ENCODE results near the gene EP400. TPM values are rescaled to one million over a fixed set of nuclear protein-coding genes. Genes with fewer than 3 reads are reported as not detected.

The EP400 gene
- total and polyA plus RNA-seq, 2 of the 13 experiments (the other 11 are each of a cell fraction or from before 2014, with no cell fraction given) = 4.9 to 5.0 TPM

DNA sequence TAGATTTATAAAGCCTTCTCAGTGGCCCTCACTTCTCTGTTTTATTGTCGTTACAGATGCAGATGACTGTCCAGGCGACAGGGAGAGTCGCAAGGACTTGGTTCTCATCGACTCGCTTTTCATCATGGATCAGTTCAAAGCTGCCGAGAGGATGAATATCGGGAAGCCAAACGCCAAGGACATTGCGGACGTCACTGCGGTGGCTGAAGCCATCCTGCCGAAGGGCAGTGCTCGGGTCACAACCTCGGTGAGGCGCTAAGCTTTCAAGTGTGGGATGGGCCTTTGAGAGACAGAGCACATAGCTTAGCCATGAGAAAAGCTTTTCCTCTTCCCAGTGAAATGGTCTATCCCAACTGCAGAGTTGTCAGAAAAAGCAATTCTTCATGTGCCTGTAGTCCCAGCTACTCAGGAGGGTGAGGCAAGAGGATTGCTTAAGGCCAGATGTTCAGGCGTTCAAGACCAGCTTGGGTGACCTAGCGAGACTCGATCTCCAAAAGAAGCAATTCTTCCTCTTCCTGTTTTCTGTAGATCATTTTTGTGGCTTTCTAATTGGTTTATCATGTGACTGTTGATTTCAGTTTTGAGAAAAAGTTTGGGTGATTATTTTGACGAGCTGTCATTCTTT, 56.4 kb downstream of the EP400 start:
- H3K9ac ChIP-seq (ENCODE audit: insufficient read depth, low read depth, low read length) = no peak overlapping the region
- in situ Hi-C loops (cut with HindIII; ENCODE audit: extremely low pct_ligation_motif_present, low pct_unique_long_range_greater_than_20kb) = loop anchor here (25.0 kb wide), 1 partner anchor 394 kb away; no protein-coding TSS in a partner anchor
- H3K4me3 ChIP-seq (replicated peaks in 1 of 3; ENCODE audit: insufficient read depth in 1 of 3, low read depth in 2 of 3, low read length in 3 of 3) = no peak overlapping the region
- DNase-seq (ENCODE audit: low spot score) (no peak), ATAC-seq (no peak), FAIRE-seq (no peak)
- H3K9me3 ChIP-seq (ENCODE audit: low read length) = no peaks in the 10 kb centered on the region
- ChIA-PET POLR2A (no interaction called here), CTCF (ENCODE audit: low intra/inter-chr PET ratio, low total read pairs) (no interaction called here)
- H3K27ac ChIP-seq (ENCODE audit: extremely low read length, insufficient read depth, low read length) = no peak overlapping the region
- H4K20me1 ChIP-seq (ENCODE audit: insufficient read depth, low read length) = no peaks in the 10 kb centered on the region
- no peak for TF ChIP-seq MED13 (CRISPR knock-in tag; IDR thresholded peaks at IDR 0.05)
- peak in 1 of 2 experiments; percentile 18; a peak in 1 of 4 replicates for TF ChIP-seq MAFK (conservative IDR thresholded peaks at IDR 0.05 in 1 of 2, IDR thresholded peaks at IDR 0.05 in 1 of 2; ENCODE audit: low read length in 2 of 2)
- TF ChIP-seq ZNF7 (CRISPR knock-in tag; IDR thresholded peaks at IDR 0.05) = no peak
- H3K4me1 ChIP-seq (ENCODE audit: insufficient read depth, low read length) = no peaks in the 10 kb centered on the region
- H3K4me2 ChIP-seq (ENCODE audit: low read depth, low read length) = no peak overlapping the region
- no peak overlapping the region for H2AFZ ChIP-seq (ENCODE audit: low read length)
- H3K36me3 ChIP-seq (replicated peaks in 1 of 2; ENCODE audit: control insufficient read depth in 1 of 2, insufficient read depth in 2 of 2, low read length in 2 of 2) = peaks cover 16 to 41% of the 10 kb centered on the region in 2 experiments
- no peaks in the 10 kb centered on the region; a peak in 1 of 5 replicates for H3K27me3 ChIP-seq (ENCODE audit: control insufficient read depth in 1 of 2, insufficient read depth in 2 of 2, low read length in 2 of 2)
- BruUV-seq (replicated peaks) = no TSS peak
- intact Hi-C loops (cut with micrococcal nuclease; ENCODE audit: unreplicated experiment) = no loop called here
- H3K79me2 ChIP-seq (ENCODE audit: insufficient read depth, low read length) = no peaks in the 10 kb centered on the region
- over 99% methylated on average over 19 of the region's 19 CpGs for WGBS (ENCODE audit: low lambda C conversion rate)

GRCh38 chr12:132007041-132007440, 57.3 kb downstream of the EP400 start:
- no peaks in the 10 kb centered on the region; a peak in 1 of 5 replicates for H3K27me3 ChIP-seq (ENCODE audit: control insufficient read depth in 1 of 2, insufficient read depth in 2 of 2, low read length in 2 of 2)
- no peaks in the 10 kb centered on the region for H3K79me2 ChIP-seq (ENCODE audit: insufficient read depth, low read length)
- no peaks in the 10 kb centered on the region for H3K4me1 ChIP-seq (ENCODE audit: insufficient read depth, low read length)
- H3K9ac ChIP-seq (ENCODE audit: insufficient read depth, low read depth, low read length) = no peak overlapping the region
- H3K27ac ChIP-seq (ENCODE audit: extremely low read length, insufficient read depth, low read length) = no peak overlapping the region
- no peak overlapping the region for H2AFZ ChIP-seq (ENCODE audit: low read length)
- FAIRE-seq (no peak), DNase-seq (ENCODE audit: low spot score) (no peak), ATAC-seq (no peak)
- in situ Hi-C loops (cut with HindIII; ENCODE audit: extremely low pct_ligation_motif_present, low pct_unique_long_range_greater_than_20kb) (loop anchor here (25.0 kb wide), 1 partner anchor 395 kb away; no protein-coding TSS in a partner anchor), intact Hi-C loops (cut with micrococcal nuclease; ENCODE audit: unreplicated experiment) (no loop called here)
- no peaks in the 10 kb centered on the region for H3K9me3 ChIP-seq (ENCODE audit: low read length)
- H4K20me1 ChIP-seq (ENCODE audit: insufficient read depth, low read length) = no peaks in the 10 kb centered on the region
- ChIA-PET POLR2A (no interaction called here), CTCF (ENCODE audit: low intra/inter-chr PET ratio, low total read pairs) (no interaction called here)
- no peak overlapping the region for H3K4me2 ChIP-seq (ENCODE audit: low read depth, low read length)
- BruUV-seq (replicated peaks) = no TSS peak
- peaks cover 16 to 50% of the 10 kb centered on the region in 2 experiments for H3K36me3 ChIP-seq (replicated peaks in 1 of 2; ENCODE audit: control insufficient read depth in 1 of 2, insufficient read depth in 2 of 2, low read length in 2 of 2)
- TF ChIP-seq ZNF260 (CRISPR knock-in tag; IDR thresholded peaks at IDR 0.05; ENCODE audit: borderline replicate concordance, low read depth) (no peak), HBP1 (CRISPR knock-in tag; IDR thresholded peaks at IDR 0.05; ENCODE audit: low read depth) (no peak)
- TF ChIP-seq, protein P1, sequence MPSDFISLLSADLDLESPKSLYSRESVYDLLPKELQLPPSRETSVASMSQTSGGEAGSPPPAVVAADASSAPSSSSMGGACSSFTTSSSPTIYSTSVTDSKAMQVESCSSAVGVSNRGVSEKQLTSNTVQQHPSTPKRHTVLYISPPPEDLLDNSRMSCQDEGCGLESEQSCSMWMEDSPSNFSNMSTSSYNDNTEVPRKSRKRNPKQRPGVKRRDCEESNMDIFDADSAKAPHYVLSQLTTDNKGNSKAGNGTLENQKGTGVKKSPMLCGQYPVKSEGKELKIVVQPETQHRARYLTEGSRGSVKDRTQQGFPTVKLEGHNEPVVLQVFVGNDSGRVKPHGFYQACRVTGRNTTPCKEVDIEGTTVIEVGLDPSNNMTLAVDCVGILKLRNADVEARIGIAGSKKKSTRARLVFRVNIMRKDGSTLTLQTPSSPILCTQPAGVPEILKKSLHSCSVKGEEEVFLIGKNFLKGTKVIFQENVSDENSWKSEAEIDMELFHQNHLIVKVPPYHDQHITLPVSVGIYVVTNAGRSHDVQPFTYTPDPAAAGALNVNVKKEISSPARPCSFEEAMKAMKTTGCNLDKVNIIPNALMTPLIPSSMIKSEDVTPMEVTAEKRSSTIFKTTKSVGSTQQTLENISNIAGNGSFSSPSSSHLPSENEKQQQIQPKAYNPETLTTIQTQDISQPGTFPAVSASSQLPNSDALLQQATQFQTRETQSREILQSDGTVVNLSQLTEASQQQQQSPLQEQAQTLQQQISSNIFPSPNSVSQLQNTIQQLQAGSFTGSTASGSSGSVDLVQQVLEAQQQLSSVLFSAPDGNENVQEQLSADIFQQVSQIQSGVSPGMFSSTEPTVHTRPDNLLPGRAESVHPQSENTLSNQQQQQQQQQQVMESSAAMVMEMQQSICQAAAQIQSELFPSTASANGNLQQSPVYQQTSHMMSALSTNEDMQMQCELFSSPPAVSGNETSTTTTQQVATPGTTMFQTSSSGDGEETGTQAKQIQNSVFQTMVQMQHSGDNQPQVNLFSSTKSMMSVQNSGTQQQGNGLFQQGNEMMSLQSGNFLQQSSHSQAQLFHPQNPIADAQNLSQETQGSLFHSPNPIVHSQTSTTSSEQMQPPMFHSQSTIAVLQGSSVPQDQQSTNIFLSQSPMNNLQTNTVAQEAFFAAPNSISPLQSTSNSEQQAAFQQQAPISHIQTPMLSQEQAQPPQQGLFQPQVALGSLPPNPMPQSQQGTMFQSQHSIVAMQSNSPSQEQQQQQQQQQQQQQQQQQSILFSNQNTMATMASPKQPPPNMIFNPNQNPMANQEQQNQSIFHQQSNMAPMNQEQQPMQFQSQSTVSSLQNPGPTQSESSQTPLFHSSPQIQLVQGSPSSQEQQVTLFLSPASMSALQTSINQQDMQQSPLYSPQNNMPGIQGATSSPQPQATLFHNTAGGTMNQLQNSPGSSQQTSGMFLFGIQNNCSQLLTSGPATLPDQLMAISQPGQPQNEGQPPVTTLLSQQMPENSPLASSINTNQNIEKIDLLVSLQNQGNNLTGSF (CRISPR knock-in tag; IDR thresholded peaks at IDR 0.05) = no peak
- 95% methylated on average over 6 of the region's 6 CpGs for WGBS (ENCODE audit: low lambda C conversion rate)
- H3K4me3 ChIP-seq (replicated peaks in 1 of 3; ENCODE audit: insufficient read depth in 1 of 3, low read depth in 2 of 3, low read length in 3 of 3) = no peak overlapping the region
